Right lobe of liver (tissue), 6 donors: ENCODE results near the gene SDR42E2. TPM values are rescaled to one million over a fixed set of nuclear protein-coding genes. Genes with fewer than 3 reads are reported as not detected.
"Not testable (repeated sequence)": the region's sequence is repeated elsewhere in the genome, so short reads cannot be mapped to it uniquely, and the experiment has no call there.

Experiments used
- ATAC-seq, 4 donors: fragments of 200-7000 bp; cut with Tn5 transposase; one replicate each; pipeline ENCODE4 v1.9.1; 2020; ENCODE audit warnings: mild to moderate bottlenecking in 4 of 4, moderate library complexity in 4 of 4
- DNase-seq, 3 donors: peaks; one replicate each; pipeline ENCODE4 v3.0.0-alpha.2; 2020
- H3K27ac ChIP-seq, 3 donors: fragments of 200-600 bp; one replicate each; pipeline ENCODE4 v1.8.0; 2022
- H3K27me3 ChIP-seq, 2 donors: fragments of 200-600 bp; one replicate each; pipeline ENCODE4 v1.8.0; 2022
- H3K36me3 ChIP-seq, 4 donors: fragments of 200-600 bp; sonication (generic) in 1 of 4; one replicate each; pipeline versions ENCODE4 v1.5.1 to v1.8.0; 2017 to 2022; ENCODE audit warnings: control low read depth in 1 of 4
- H3K4me1 ChIP-seq, 4 donors: fragments of 200-600 bp; sonication (generic) in 1 of 4; one replicate each; pipeline versions ENCODE4 v1.5.1 to v1.8.0; 2017 to 2022; ENCODE audit warnings: control low read depth in 1 of 4
- H3K4me3 ChIP-seq, 3 donors: fragments of 200-600 bp; one replicate each; pipeline ENCODE4 v1.8.0; 2022
- H3K9me3 ChIP-seq, 4 donors: fragments of 200-600 bp; sonication (generic) in 1 of 4; one replicate each; pipeline versions ENCODE4 v1.5.1 to v1.8.0; 2017 to 2022; ENCODE audit warnings: control low read depth in 1 of 4
- CTCF ChIP-seq, 4 donors: fragments of 200-600 bp in 3 of 4; fragments of 450-650 bp in 1 of 4; IDR thresholded peaks; one replicate each; pipeline versions ENCODE4 v1.5.1 to v1.8.0; 2016 to 2022; ENCODE audit warnings: antibody characterized with exemption in 4 of 4, mild to moderate bottlenecking in 2 of 4
- POLR2A ChIP-seq: fragments of 450-650 bp; IDR thresholded peaks from one replicate; pipeline ENCODE4 v1.6.1; 2017; ENCODE audit warnings: antibody characterized with exemption, mild to moderate bottlenecking
- WGBS: methylation state at CpG from one replicate; pipeline ENCODE4 v1.1.6; 2018; ENCODE audit warnings: low coverage, low lambda C conversion rate; ENCODE audit not compliant: insufficient coverage; ENCODE audit errors: missing lambda C conversion rate; 5-methylcytosine and 5-hydroxymethylcytosine counted together
- intact Hi-C, 2 donors: fragments of 100-400 bp; cut with DNase I; formaldehyde crosslinking; loops; one replicate each; pipeline versions ENCODE4 v1.11.2 to v1.14.1; 2022
- total RNA-seq, 6 experiments: library from RNA; depleted of rRNA in 2 of 6; stranded (reverse); fragments of >200 nt in 2 of 6; fragmentation: NEBNext Ultra II Directional in 3 of 6; extraction: Animal tissue kit (Norgen Biotek cat#: 25700) in 3 of 6; gene quantifications; one replicate each; pipeline versions ENCODE4 v1.1.0 to v1.2.4, GENCODE V29; 2016 to 2023
- donor health status: DM: no; HTN: yes; CAD: no.
- donor health status: DM: no; HTN: no; CAD: no.
- donor health status: DM: no; HTN: no; CAD: no.
- donor health status: DM: no; HTN: yes; CAD: no.
- donor health status: DM: no; HTN: yes; CAD: no.

The SDR42E2 gene
- total RNA-seq, 6 experiments from 2014 or later = not detected

DNA sequence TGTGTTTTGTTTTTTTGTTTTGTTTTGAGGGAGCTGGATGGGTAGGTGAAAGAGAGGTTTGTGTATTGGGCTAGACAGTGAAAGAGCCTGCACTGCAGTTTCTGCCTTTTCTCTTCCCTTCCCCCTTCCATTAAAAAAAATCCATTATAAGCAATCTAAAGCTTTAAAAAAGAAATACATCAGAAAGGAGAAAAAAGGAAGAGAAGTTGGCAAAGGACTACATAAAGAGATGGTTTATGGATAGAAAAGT is 33.1 kb downstream of the SDR42E2 start:
- intact Hi-C loops = no loop called here
- Histone ChIP-seq H3K27ac (peak overlapping the region; percentile 52 to 76 (median 54)), H3K27me3 (no peaks in the 10 kb centered on the region), H3K4me3 (peak overlapping the region in 2 of 3 donors; percentile 59 to 63), H3K9me3 (no peaks in the 10 kb centered on the region), H3K4me1 (peaks cover 0 to 14% (median 3%) of the 10 kb centered on the region in 4 donors), H3K36me3 (no peaks in the 10 kb centered on the region)
- TF ChIP-seq CTCF (IDR thresholded peaks at IDR 0.05) (no peak), POLR2A (no peak)
- no peak for ATAC-seq
- no peak for DNase-seq

DNA sequence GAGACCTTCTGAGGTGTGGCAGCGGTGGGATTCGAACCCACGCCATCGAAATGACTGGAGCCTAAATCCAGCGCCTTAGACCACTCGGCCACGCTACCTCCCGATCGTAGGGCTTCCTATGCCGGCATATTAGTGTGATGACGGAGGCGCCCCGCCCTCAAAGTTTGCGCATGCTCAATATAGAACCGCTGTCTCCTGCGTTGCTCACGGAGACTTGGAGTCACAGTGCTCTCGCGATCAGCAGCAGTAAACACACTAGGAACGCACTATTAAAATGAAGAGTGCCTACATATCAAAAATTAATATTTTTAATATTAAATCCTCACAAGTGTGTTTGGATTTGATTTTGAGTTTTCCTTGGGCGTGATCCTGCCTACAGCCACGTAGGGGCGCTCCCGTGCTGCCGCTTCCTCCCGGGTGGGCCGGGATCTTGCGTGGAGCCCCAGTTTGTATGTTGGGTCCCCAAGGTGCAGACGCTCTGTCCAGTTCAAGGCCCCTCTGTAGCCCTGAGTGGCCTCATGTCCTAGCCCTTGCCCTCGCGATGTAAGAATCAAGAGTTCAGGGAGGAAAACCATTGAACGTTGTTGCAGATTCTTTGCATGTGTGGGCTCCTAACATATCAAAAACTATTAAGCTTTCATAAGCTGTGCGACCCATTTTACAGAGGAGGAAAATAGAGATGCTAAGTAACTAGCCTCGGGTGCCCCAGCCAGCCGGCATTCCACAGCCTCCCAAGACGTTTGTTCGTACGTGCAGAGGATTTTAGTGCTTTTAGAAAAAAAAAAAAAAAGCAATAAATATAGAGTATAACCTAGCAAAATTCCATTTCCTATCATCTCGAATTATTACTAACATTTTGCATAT is 33.6 kb downstream of the SDR42E2 start:
- Histone ChIP-seq H3K4me3 (peak overlapping the region; percentile 37 to 63 (median 59)), H3K9me3 (no peaks in the 10 kb centered on the region), H3K36me3 (no peaks in the 10 kb centered on the region), H3K27me3 (no peaks in the 10 kb centered on the region), H3K4me1 (peaks cover 0 to 14% (median 3%) of the 10 kb centered on the region in 4 donors), H3K27ac (peak overlapping the region; percentile 52 to 76 (median 54))
- intact Hi-C loops = no loop called here
- TF ChIP-seq CTCF (IDR thresholded peaks at IDR 0.05) = peak; percentile 86 to 98 (median 95)
- TF ChIP-seq POLR2A = no peak
- 3% methylated on average over 39 of the region's 39 CpGs for WGBS
- ATAC-seq (peak; percentile 31 to 54 (median 38)), DNase-seq (peak; percentile 87 to 91 (median 89))

DNA sequence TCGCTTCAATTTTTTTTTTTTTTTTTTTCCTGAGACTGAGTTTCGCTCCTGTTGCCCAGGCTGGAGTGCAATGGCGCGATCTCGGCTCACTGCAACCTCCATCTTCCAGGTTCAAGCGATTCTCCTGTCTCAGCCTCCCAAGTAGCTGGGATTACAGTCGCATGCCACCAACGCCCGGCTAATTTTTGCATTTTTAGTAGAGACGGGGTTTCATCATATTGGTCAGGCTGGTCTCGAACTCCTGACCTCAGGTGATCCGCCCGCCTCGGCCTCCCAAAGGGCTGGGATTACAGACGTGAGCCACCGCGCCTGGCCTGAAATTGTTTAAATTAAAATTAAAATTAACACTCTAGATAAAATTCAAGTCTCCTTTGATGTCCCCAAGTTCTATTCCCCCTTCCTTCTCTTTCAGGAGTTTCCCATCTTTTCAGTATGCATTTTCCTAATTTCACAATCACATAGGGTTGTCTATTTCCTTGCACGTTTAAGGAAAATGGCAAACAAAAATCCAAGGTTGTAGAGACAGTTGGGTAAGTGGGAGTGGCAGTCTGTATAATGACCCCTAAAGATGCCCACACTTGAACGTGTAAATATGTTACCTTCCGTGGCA is 34.4 kb downstream of the SDR42E2 start:
- H3K9me3 ChIP-seq, intact Hi-C loops, H3K36me3 ChIP-seq, DNase-seq, H3K27me3 ChIP-seq, H3K27ac ChIP-seq, ATAC-seq: not testable (repeated sequence)
- peaks cover 0 to 14% (median 3%) of the 10 kb centered on the region in 4 donors for H3K4me1 ChIP-seq
- WGBS = 34% methylated on average over 18 of the region's 20 CpGs
- H3K4me3 ChIP-seq = peak overlapping the region in 2 of 3 donors; percentile 59 to 63

- DNase-seq = no peak
- Histone ChIP-seq H3K4me1 (peaks cover 0 to 3% (median 0%) of the 10 kb centered on the region in 4 donors), H3K9me3 (no peaks in the 10 kb centered on the region), H3K27me3 (no peaks in the 10 kb centered on the region), H3K36me3 (no peaks in the 10 kb centered on the region), H3K27ac (peak overlapping the region in 2 of 3 donors; percentile 21 to 65), H3K4me3 (no peak overlapping the region)
- intact Hi-C loops = no loop called here
- WGBS = 63% methylated on average over 2 of the region's 7 CpGs
- TF ChIP-seq POLR2A (no peak), CTCF (IDR thresholded peaks at IDR 0.05) (no peak)
- ATAC-seq = no peak
Observed at GRCh38 chr16:22198547-22199293, 36.4 kb downstream of the SDR42E2 start.

DNA sequence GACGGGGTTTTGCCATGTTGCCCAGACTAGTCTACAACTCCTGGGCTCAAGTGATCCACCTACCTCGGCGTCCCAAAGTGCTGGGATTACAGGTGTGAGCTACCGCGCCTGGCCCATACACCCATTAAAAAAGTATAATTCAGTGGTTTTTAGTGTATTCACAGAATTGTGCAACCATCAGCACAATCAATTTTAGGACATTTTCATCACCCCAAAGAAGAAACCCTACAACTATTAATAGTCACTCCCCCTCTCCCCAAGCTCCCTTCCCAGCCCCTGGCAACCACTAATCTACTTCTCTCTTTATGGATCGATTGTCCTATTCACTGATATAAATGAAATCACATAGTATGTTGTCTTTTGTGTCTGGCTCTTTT is 39.9 kb downstream of the SDR42E2 start:
- H3K4me3 ChIP-seq = no peak overlapping the region
- intact Hi-C loops = loop anchor here in 1 of 2 donors (5.0 kb wide), 1 partner anchor 95 kb away; the partner anchor contains the start of gene POLR3E
- TF ChIP-seq POLR2A = no peak
- no peak for TF ChIP-seq CTCF (IDR thresholded peaks at IDR 0.05)
- H3K9me3 ChIP-seq = no peaks in the 10 kb centered on the region
- no peaks in the 10 kb centered on the region for H3K36me3 ChIP-seq
- no peaks in the 10 kb centered on the region for H3K27me3 ChIP-seq
- no peak for ATAC-seq
- H3K4me1 ChIP-seq = peaks cover 0 to 5% (median under 1%) of the 10 kb centered on the region in 4 donors
- DNase-seq = no peak
- WGBS = 74% methylated on average over 4 of the region's 6 CpGs
- no peak overlapping the region for H3K27ac ChIP-seq
